Measurements from ENCODE around the gene CALN1.

DNA sequence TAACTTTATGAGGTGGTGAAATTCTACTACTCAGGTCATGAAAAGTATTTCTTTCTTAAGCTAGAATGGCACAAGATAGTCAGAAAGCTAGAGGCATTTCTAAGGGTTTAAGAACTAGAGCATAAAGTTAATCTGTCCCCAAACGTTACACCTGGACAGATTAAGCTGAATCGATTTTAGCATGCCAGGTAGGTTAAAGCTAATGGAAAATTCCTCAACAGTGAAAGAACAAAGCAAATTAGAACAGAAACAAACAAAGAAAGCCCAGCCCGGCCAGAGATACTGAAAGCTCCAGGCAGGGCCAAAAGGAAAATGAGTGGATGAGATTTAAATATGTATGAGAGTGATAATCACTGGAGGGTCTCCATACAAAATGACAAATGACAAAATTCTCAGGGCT is 293.8 kb downstream of the CALN1 start:
- TF ChIP-seq NANOG (IDR thresholded peaks at IDR 0.05; ENCODE audit: borderline replicate concordance) = no peak
- TF ChIP-seq, protein P1, sequence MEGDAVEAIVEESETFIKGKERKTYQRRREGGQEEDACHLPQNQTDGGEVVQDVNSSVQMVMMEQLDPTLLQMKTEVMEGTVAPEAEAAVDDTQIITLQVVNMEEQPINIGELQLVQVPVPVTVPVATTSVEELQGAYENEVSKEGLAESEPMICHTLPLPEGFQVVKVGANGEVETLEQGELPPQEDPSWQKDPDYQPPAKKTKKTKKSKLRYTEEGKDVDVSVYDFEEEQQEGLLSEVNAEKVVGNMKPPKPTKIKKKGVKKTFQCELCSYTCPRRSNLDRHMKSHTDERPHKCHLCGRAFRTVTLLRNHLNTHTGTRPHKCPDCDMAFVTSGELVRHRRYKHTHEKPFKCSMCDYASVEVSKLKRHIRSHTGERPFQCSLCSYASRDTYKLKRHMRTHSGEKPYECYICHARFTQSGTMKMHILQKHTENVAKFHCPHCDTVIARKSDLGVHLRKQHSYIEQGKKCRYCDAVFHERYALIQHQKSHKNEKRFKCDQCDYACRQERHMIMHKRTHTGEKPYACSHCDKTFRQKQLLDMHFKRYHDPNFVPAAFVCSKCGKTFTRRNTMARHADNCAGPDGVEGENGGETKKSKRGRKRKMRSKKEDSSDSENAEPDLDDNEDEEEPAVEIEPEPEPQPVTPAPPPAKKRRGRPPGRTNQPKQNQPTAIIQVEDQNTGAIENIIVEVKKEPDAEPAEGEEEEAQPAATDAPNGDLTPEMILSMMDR (conservative IDR thresholded peaks at IDR 0.05; ENCODE audit: low read depth in 2 of 2) = no peak
- no peak for TF ChIP-seq EZH2 (IDR thresholded peaks at IDR 0.05; ENCODE audit: low read depth, unreplicated experiment)
- no peak for TF ChIP-seq EZH2phosphoT487 (IDR thresholded peaks at IDR 0.05; ENCODE audit: unreplicated experiment)
- TF ChIP-seq, protein P2, sequence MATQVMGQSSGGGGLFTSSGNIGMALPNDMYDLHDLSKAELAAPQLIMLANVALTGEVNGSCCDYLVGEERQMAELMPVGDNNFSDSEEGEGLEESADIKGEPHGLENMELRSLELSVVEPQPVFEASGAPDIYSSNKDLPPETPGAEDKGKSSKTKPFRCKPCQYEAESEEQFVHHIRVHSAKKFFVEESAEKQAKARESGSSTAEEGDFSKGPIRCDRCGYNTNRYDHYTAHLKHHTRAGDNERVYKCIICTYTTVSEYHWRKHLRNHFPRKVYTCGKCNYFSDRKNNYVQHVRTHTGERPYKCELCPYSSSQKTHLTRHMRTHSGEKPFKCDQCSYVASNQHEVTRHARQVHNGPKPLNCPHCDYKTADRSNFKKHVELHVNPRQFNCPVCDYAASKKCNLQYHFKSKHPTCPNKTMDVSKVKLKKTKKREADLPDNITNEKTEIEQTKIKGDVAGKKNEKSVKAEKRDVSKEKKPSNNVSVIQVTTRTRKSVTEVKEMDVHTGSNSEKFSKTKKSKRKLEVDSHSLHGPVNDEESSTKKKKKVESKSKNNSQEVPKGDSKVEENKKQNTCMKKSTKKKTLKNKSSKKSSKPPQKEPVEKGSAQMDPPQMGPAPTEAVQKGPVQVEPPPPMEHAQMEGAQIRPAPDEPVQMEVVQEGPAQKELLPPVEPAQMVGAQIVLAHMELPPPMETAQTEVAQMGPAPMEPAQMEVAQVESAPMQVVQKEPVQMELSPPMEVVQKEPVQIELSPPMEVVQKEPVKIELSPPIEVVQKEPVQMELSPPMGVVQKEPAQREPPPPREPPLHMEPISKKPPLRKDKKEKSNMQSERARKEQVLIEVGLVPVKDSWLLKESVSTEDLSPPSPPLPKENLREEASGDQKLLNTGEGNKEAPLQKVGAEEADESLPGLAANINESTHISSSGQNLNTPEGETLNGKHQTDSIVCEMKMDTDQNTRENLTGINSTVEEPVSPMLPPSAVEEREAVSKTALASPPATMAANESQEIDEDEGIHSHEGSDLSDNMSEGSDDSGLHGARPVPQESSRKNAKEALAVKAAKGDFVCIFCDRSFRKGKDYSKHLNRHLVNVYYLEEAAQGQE (IDR thresholded peaks at IDR 0.05; ENCODE audit: unreplicated experiment) = no peak
- TF ChIP-seq POLR2AphosphoS5 (IDR thresholded peaks at IDR 0.05; ENCODE audit: low read depth) = no peak
- no peak for TF ChIP-seq CREB1 (CRISPR knock-in tag; IDR thresholded peaks at IDR 0.05; ENCODE audit: low read depth)
- TF ChIP-seq ZNF331 (CRISPR knock-in tag; IDR thresholded peaks at IDR 0.05; ENCODE audit: low read depth) = no peak
- no peak for TF ChIP-seq STAT1 (IDR thresholded peaks at IDR 0.05; ENCODE audit: unreplicated experiment)
- TF ChIP-seq, protein P3, sequence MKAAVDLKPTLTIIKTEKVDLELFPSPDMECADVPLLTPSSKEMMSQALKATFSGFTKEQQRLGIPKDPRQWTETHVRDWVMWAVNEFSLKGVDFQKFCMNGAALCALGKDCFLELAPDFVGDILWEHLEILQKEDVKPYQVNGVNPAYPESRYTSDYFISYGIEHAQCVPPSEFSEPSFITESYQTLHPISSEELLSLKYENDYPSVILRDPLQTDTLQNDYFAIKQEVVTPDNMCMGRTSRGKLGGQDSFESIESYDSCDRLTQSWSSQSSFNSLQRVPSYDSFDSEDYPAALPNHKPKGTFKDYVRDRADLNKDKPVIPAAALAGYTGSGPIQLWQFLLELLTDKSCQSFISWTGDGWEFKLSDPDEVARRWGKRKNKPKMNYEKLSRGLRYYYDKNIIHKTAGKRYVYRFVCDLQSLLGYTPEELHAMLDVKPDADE (IDR thresholded peaks at IDR 0.05) = no peak
- no peak for TF ChIP-seq JUNB (IDR thresholded peaks at IDR 0.05; ENCODE audit: unreplicated experiment)
- TF ChIP-seq ZNF114 (CRISPR knock-in tag; IDR thresholded peaks at IDR 0.05) = no peak

All from GM23338 (cell line).